SK-N-SH (cell line): ENCODE results near the gene GRK2. TPM values are rescaled to one million over a fixed set of nuclear protein-coding genes. Genes with fewer than 3 reads are reported as not detected.

Experiments
- CTCF ChIA-PET: fragments of 300-600, 350-600 bp; formaldehyde crosslinking; extraction: SDS; loops from one replicate; lab custom pipeline; 2021; lab: Yijun Ruan, JAX
- POLR2A ChIA-PET: fragments of 350-600 bp; sonication (Branson Sonifier 250); formaldehyde crosslinking; extraction: SDS; loops from one replicate; lab custom pipeline; 2020; ENCODE audit warnings: antibody characterized with exemption, inconsistent platforms; lab: Yijun Ruan, JAX
- DNase-seq: peaks from one replicate; pipeline ENCODE4 v3.0.0; 2012
- H2AFZ ChIP-seq: fragments of 200-600 bp; sonication (generic); 2 replicates; pipeline ENCODE4 v1.8.1; 2016; ENCODE audit warnings: antibody characterized with exemption, mild to moderate bottlenecking, low read depth
- H3F3A ChIP-seq: fragments of 200-600 bp; sonication (generic); replicated peaks from 2 replicates; pipeline ENCODE3; 2016; ENCODE audit warnings: antibody characterized with exemption, mild to moderate bottlenecking; ENCODE audit not compliant: insufficient read depth
- H3K27ac ChIP-seq, 2 experiments: fragments of 200-500 bp in 1 of 2; fragments of 200-600 bp in 1 of 2; sonication (Bioruptor generic) in 1 of 2; sonication (generic), shearing (Covaris generic) in 1 of 2; 2 replicates each; pipeline versions ENCODE4 v1.5.1 to v1.6.1; 2014 to 2016; ENCODE audit warnings: low read depth in 2 of 2, inconsistent platforms in 1 of 2, low read length in 1 of 2, mild to moderate bottlenecking in 1 of 2, mixed read lengths in 1 of 2
- H3K27me3 ChIP-seq: fragments of 200-600 bp; sonication (generic), shearing (Covaris generic); 2 replicates; pipeline ENCODE4 v1.6.1; 2016; ENCODE audit warnings: mixed run types; ENCODE audit not compliant: insufficient read depth
- H3K36me3 ChIP-seq, 2 experiments: fragments of 200-500 bp in 1 of 2; fragments of 200-600 bp in 1 of 2; sonication (Bioruptor generic) in 1 of 2; sonication (generic) in 1 of 2; replicated peaks in 1 of 2; 2 replicates each; pipeline versions ENCODE3 to v1.5.1; 2014 to 2016; ENCODE audit warnings: low read length in 1 of 2, mild to moderate bottlenecking in 1 of 2; ENCODE audit not compliant: insufficient read depth in 2 of 2, control insufficient read depth in 1 of 2
- H3K4me1 ChIP-seq, 2 experiments: fragments of 200-500 bp in 1 of 2; fragments of 200-600 bp in 1 of 2; sonication (Bioruptor generic) in 1 of 2; sonication (generic), shearing (Covaris generic) in 1 of 2; 2 replicates each; pipeline versions ENCODE4 v1.5.1 to v1.6.1; 2014 to 2016; ENCODE audit warnings: low read depth in 1 of 2, low read length in 1 of 2, mixed run types in 1 of 2; ENCODE audit not compliant: insufficient read depth in 2 of 2, control insufficient read depth in 1 of 2
- H3K4me2 ChIP-seq: fragments of 200-600 bp; sonication (generic), shearing (Covaris generic); 2 replicates; pipeline ENCODE4 v1.6.1; 2017; ENCODE audit warnings: mixed run types
- H3K4me3 ChIP-seq, 2 experiments: fragments of 200-500 bp in 1 of 2; fragments of 200-600 bp in 1 of 2; sonication (Bioruptor generic) in 1 of 2; sonication (generic), shearing (Covaris generic) in 1 of 2; 2 replicates each; pipeline versions ENCODE4 v1.5.1 to v1.8.1; 2014 to 2016; ENCODE audit warnings: low read depth in 2 of 2, inconsistent platforms in 1 of 2, low read length in 1 of 2, mild to moderate bottlenecking in 1 of 2, mixed read lengths in 1 of 2, moderate library complexity in 1 of 2
- H3K79me2 ChIP-seq: fragments of 200-600 bp; sonication (generic); 2 replicates; pipeline ENCODE4 v1.8.1; 2017; ENCODE audit warnings: mild to moderate bottlenecking; ENCODE audit not compliant: insufficient read depth
- H3K9ac ChIP-seq: fragments of 200-600 bp; sonication (generic); 2 replicates; pipeline ENCODE4 v1.6.1; 2017; ENCODE audit warnings: mixed run types
- H3K9me2 ChIP-seq: fragments of 200-600 bp; sonication (generic); 2 replicates; pipeline ENCODE4 v1.6.1; 2017; ENCODE audit warnings: mixed run types
- H3K9me3 ChIP-seq: fragments of 200-600 bp; sonication (generic); 2 replicates; pipeline ENCODE4 v1.6.1; 2017; ENCODE audit warnings: mixed run types, mild to moderate bottlenecking, moderate library complexity
- H4K20me1 ChIP-seq: fragments of 200-600 bp; sonication (generic); 2 replicates; pipeline ENCODE4 v1.6.1; 2017; ENCODE audit warnings: mild to moderate bottlenecking, mixed run types; ENCODE audit not compliant: insufficient read depth
- EP300 ChIP-seq, 2 experiments: IDR thresholded peaks; 2 replicates each; pipeline versions ENCODE4 v1.4.0 to v1.6.1; 2012; ENCODE audit warnings: borderline replicate concordance in 1 of 2, low read depth in 1 of 2, low read length in 1 of 2
- FOXM1 ChIP-seq: IDR thresholded peaks from 2 replicates; pipeline ENCODE4 v1.4.0; 2012; ENCODE audit warnings: low read depth, mild to moderate bottlenecking
- GABPA ChIP-seq: IDR thresholded peaks from 2 replicates; pipeline ENCODE4 v1.4.0; 2012; ENCODE audit warnings: low read depth, mild to moderate bottlenecking
- GATA2 ChIP-seq: sonication (generic); formaldehyde crosslinking; IDR thresholded peaks from 2 replicates; pipeline ENCODE4 v1.5.0; 2020; ENCODE audit warnings: mild to moderate bottlenecking, missing genetic modification reagents
- MEF2A ChIP-seq: IDR thresholded peaks from 2 replicates; pipeline ENCODE4 v1.4.0; 2012; ENCODE audit warnings: low read depth, borderline replicate concordance
- NFIC ChIP-seq: IDR thresholded peaks from 2 replicates; pipeline ENCODE4 v1.4.0; 2012; ENCODE audit warnings: borderline replicate concordance
- POLR2AphosphoS5 ChIP-seq: IDR thresholded peaks from 2 replicates; pipeline ENCODE4 v1.6.1; 2012; ENCODE audit warnings: low read depth, low read length
- TEAD4 ChIP-seq: IDR thresholded peaks from 2 replicates; pipeline ENCODE4 v1.4.0; 2012; ENCODE audit warnings: mild to moderate bottlenecking, borderline replicate concordance; ENCODE audit not compliant: insufficient read depth
- WGBS: methylation state at CpG from one replicate; pipeline ENCODE4 v1.1.6; 2017; ENCODE audit warnings: low lambda C conversion rate; 5-methylcytosine and 5-hydroxymethylcytosine counted together
- polyA plus RNA-seq, 3 experiments: library from polyadenylated mRNA; depleted of rRNA; stranded (reverse); fragments of >200 nt; gene quantifications; 2 replicates each; pipeline ENCODE4 v1.2.3, GENCODE V29; 2012

Gene GRK2
- polyA plus RNA-seq, 1 of the 3 experiments (the other 2 are of a cell fraction) = 48.5 TPM

DNA sequence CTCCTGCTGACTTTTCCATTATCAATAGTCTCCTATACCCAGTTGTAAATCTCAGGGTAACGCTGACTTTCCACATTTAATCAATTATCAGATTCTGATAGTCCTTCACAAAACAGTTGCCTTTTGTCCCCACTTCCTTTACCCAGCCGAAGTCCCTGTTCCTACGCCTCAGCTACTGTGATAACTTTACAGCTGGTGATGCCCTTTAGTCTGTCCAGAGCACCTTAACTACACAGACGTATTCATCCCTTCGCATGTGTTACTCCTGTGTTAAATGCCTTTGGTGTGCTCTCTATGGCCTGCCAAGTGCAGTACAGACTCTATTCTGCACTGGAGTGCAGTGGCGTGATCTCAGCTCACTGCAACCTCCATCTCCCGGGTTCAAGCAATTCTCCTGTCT is 57.3 kb downstream of the GRK2 start:
- Histone ChIP-seq H3K9me3 (no peaks in the 10 kb centered on the region), H3F3A (peaks cover 16% of the 10 kb centered on the region), H3K79me2 (0 out of 2 replicates have a peak, but pooled peaks cover 4% of the 10 kb centered on the region), H2AFZ (no peak overlapping the region), H3K4me3 (no peak overlapping the region), H3K36me3 (no peaks in the 10 kb centered on the region), H4K20me1 (no peaks in the 10 kb centered on the region), H3K27ac (no peak overlapping the region), H3K27me3 (no peaks in the 10 kb centered on the region), H3K9ac (no peak overlapping the region), H3K9me2 (no peaks in the 10 kb centered on the region), H3K4me2 (no peak overlapping the region)
- DNase-seq = no peak
- ChIA-PET CTCF (interaction anchor here (0.9 to 12.0 kb wide), 5 partner anchors 8 to 58 kb away, joined by 3 to 274 read pairs (median 19); partner anchors contain the start of gene GRK2), POLR2A (no interaction called here)
- TF ChIP-seq TEAD4 = no peak
- TF ChIP-seq MEF2A = no peak
- TF ChIP-seq, all 33 proteins: peak for 0
- H3K4me1 ChIP-seq = peaks cover 4 to 5% of the 10 kb centered on the region in 2 experiments; a peak in 1 of 4 replicates
- 95% methylated on average over 7 of the region's 7 CpGs for WGBS

DNA sequence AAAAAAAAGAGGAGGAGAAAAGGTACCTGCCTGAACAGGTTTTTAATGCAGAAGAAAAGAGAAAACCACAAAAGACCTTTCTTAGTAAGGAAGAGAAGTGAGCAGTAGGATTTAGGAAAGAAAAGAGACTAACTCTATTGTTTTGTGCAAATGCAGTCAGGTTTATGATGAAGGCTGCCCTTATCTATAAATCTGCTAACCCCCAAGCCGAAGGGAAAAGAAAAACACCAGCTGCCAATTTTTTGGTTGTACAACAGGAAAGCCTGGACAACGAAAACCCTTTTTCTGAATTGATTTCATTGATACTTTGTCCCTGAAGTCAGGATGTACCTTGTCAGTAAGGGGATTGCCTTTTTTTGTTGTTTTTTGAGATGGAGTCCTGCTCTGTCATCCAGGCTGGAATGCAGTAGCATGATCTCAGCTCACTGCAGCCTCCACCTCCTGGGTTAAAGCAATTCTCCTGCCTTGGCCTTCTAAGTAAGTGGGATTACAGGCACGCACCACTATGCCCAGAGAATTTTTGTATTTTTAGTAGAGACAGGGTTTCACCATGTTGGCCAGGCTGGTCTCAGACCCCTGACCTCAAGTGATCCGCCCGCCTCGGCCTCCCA is 65.9 kb downstream of the GRK2 start:
- Histone ChIP-seq H3K36me3 (no peaks in the 10 kb centered on the region), H3K9me2 (no peaks in the 10 kb centered on the region), H3K4me3 (no peak overlapping the region), H3K4me2 (no peak overlapping the region), H3K27ac (no peak overlapping the region), H3F3A (peaks cover 2% of the 10 kb centered on the region), H4K20me1 (no peaks in the 10 kb centered on the region), H3K27me3 (no peaks in the 10 kb centered on the region), H3K9ac (no peak overlapping the region), H3K79me2 (no peaks in the 10 kb centered on the region), H3K4me1 (no peaks in the 10 kb centered on the region), H3K9me3 (no peaks in the 10 kb centered on the region), H2AFZ (no peak overlapping the region)
- no peak for DNase-seq
- no peak for TF ChIP-seq POLR2AphosphoS5
- TF ChIP-seq FOXM1 = no peak
- no peak for TF ChIP-seq GATA2
- no peak for TF ChIP-seq EP300 (IDR thresholded peaks at IDR 0.05; ENCODE audit: borderline replicate concordance in 1 of 2, low read depth in 1 of 2, low read length in 1 of 2)
- no peak for TF ChIP-seq GABPA
- no peak for TF ChIP-seq NFIC
- POLR2A ChIA-PET = no interaction called here
- CTCF ChIA-PET = interaction anchor here (1.2 to 8.2 kb wide), 3 partner anchors 14 to 70 kb away, joined by 4 to 66 read pairs (median 4); no protein-coding TSS in a partner anchor
- WGBS = 90% methylated on average over 6 of the region's 6 CpGs

Other genes starting within 250 kb of the GRK2 start
- 0.52 and 0.61 TPM in 2 replicates for gene SYT12, start 243.3 kb upstream of the GRK2 start, polyA plus RNA-seq (2012; rRNA removed)
- gene RHOD, start 209.6 kb upstream of the GRK2 start, polyA plus RNA-seq (2012; rRNA removed) = 0.06 TPM in 1 of 2 replicates, not detected in the other
- gene KDM2A, start 147.2 kb upstream of the GRK2 start, polyA plus RNA-seq (2012; rRNA removed) = 28.4 and 30.8 TPM in 2 replicates
- 50.2 and 51.4 TPM in 2 replicates for gene ANKRD13D, start 22.8 kb downstream of the GRK2 start, polyA plus RNA-seq (2012; rRNA removed)
- gene SSH3, start 37.1 kb downstream of the GRK2 start, polyA plus RNA-seq (2012; rRNA removed) = 13.5 and 17.1 TPM in 2 replicates
- gene POLD4, start 87.1 kb downstream of the GRK2 start, polyA plus RNA-seq (2012; rRNA removed) = 80.4 and 89.4 TPM in 2 replicates
- gene CLCF1, start 107.1 kb downstream of the GRK2 start, polyA plus RNA-seq (2012; rRNA removed) = 27.0 and 27.7 TPM in 2 replicates
- gene RAD9A, start 125.5 kb downstream of the GRK2 start, polyA plus RNA-seq (2012; rRNA removed) = 21.5 and 22.3 TPM in 2 replicates
- 210 and 261 TPM in 2 replicates for gene PPP1CA, start 135.4 kb downstream of the GRK2 start, polyA plus RNA-seq (2012; rRNA removed)
- gene TBC1D10C, start 137.6 kb downstream of the GRK2 start, polyA plus RNA-seq (2012; rRNA removed) = 0.05 TPM in 1 of 2 replicates, not detected in the other
- 0.15 and 0.23 TPM in 2 replicates for gene CARNS1, start 149.2 kb downstream of the GRK2 start, polyA plus RNA-seq (2012; rRNA removed)
- 52.0 and 53.2 TPM in 2 replicates for gene RPS6KB2, start 162.0 kb downstream of the GRK2 start, polyA plus RNA-seq (2012; rRNA removed)
- gene PTPRCAP, start 171.2 kb downstream of the GRK2 start, polyA plus RNA-seq (2012; rRNA removed) = 1.3 and 1.4 TPM in 2 replicates
- 195 and 220 TPM in 2 replicates for gene CORO1B, start 177.0 kb downstream of the GRK2 start, polyA plus RNA-seq (2012; rRNA removed)
- not detected in 2 replicates for gene GPR152, start 186.3 kb downstream of the GRK2 start, polyA plus RNA-seq (2012; rRNA removed)
- gene CABP4, start 188.9 kb downstream of the GRK2 start, polyA plus RNA-seq (2012; rRNA removed) = not detected in 2 replicates
- 132 and 135 TPM in 2 replicates for gene TMEM134, start 202.8 kb downstream of the GRK2 start, polyA plus RNA-seq (2012; rRNA removed)
- 192 and 207 TPM in 2 replicates for gene AIP, start 216.6 kb downstream of the GRK2 start, polyA plus RNA-seq (2012; rRNA removed)
- 24.2 and 24.4 TPM in 2 replicates for gene PITPNM1, start 238.9 kb downstream of the GRK2 start, polyA plus RNA-seq (2012; rRNA removed)
- gene CDK2AP2, start 241.7 kb downstream of the GRK2 start, polyA plus RNA-seq (2012; rRNA removed) = 32.8 and 47.9 TPM in 2 replicates